NOMO-1 treated with DMSO at 0.1 percent for 48 hours (cell line): ENCODE measurements around the gene FMN2.

Source experiments
- DNase-seq: peaks from one replicate; lab custom pipeline; 2025; ENCODE audit not compliant: unreplicated experiment; lab: John Stamatoyannopoulos, UW

Gene FMN2

DNA sequence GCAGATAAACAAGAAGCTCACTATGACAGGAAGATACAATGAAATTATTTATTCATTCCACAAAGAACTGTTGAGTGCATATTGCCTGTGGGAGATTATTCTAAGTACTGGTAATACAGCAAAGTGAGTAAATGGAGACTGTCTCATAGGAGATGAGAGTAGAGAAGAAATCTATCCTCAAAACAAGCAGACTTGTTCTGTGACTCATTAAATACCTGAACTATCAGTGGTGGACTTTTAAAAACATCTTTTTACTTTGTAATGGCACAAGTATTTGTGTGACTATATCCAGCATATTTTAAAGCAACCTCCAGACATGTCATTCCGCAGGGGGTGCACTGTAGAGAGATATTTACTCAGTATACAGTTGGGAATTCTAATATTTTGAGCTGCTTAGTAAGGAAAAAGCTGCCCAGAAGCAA is 259.2 kb downstream of the FMN2 start:
- no peak for DNase-seq

DNA sequence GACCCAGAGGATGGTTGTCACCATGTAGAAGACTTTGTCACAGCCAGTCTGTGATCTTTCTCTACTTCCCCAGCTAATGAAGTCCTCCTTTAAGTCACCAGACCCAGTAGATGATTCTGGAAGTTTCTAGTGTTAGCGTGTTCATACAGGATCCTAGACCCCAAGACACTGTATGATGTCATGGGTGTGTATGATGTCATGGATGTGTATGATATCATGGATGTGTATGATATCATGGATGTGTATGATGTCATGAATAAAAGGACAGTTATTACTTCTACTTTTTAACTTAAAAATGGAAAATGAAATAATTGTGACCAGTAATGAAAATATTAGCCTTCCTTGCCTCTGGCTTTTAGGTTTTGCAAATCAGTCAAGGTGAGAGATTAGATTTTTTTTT is 260.0 kb downstream of the FMN2 start:
- no peak for DNase-seq

DNA sequence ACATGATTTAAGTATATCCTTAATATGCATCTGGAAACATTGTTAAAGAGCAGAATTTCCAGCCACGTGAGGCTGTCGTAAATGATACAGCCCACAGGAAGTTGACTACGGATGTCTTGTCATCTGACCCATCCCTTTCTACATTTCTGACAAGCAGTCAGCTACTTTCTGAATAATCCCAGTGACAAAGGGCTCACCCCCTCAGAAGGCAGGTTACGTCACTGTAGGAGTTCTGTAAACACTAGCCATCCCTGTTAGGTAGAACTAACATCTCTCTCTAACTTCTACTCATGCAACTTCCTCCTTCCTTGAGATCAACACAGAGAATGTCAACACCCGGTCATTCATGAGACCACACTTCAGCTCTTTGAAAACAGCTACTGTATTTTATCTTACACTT is 261.1 kb downstream of the FMN2 start:
- no peak for DNase-seq

DNA sequence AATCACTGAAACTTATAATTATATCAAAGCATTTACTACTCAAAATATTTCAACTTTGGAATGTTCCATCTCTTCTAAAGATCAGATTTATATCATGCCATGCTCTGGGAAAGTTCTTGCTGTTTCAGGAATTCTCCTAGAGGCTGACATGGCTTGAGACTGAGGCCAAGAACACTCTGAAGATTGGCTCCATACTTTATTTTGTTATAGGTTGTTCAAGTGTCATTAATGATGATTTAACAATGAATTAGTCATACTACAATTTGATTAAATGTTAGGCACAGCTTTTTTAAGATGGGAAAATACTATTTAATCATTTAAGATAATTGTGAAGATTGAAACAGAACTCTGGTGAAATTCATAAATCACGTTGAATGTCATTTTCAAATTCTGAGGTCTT is 264.9 kb downstream of the FMN2 start:
- DNase-seq = no peak

DNA sequence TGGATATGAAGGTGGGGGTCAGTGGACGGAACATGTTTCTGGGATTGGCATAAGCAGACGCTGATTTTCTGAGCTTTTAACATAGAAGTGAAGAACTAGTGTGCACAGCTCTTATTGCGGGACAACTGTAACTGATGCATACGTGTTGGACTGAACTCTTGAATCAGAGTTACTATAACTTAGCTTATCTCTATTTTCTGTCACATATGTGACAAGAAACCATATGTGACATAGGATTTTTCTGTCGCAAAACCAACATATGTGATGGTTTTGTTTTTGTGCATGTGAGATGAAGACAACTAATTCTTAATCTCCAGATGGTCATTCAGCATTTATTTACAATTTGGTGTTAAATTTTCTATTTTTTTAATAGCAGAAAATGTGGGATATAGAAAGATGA is 270.4 kb downstream of the FMN2 start:
- DNase-seq = no peak

DNA sequence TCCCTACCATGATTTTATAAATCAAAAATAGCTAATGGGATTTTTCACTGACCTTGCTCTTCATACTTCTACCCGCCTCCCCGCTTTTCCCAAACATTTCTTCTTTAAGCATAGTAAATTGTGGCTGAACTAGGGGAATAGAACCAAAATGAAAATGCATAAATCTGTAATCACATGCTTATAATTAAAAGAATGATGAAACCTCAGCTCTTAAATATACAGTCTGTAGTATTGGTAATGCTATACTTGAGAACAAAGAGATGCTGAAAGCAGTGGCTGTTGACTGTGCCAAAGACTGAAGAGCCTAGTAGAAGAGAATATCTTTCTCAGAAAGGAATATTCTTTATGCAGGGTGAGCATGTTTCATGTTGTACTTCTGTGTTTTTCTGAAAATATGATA is 271.1 kb downstream of the FMN2 start:
- no peak for DNase-seq

DNA sequence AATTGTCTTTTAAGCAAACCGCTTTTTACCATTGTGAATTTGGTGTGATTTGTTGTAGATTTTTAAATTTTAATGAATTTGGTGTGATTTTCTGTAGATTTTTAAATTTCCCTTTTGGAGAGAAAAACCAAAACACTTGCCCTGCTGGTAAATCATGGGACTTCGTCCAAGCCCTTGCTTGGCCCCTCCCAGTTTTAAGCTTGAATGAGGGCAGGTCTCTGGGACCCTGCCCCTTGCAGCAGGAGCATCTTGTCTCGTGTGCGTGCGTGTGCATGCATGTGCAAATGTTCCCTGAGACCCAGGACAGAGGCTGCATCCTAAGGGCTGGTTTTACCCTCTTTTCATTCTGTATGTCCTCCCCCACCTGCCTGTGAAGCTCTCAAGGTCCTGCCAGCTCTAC is 271.6 kb downstream of the FMN2 start:
- no peak for DNase-seq

DNA sequence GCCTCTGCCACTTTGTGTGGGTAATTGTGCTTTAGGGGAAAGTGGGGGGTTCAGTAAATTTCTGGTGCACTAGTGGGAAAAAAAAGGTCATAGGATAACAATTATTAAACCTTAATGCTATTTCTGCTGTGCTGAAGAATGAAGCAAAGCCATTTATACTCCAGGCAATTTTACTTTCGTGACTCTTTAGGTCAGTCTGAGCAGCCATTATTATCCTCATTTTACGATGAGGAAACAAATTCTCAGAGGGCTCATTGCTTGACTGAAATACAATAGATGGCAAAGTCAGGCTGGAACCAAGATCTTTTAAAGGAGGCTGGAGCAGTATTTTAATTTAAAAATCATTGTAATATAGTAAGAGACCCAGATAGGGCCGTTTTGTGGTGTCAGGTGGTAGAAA is 272.2 kb downstream of the FMN2 start:
- DNase-seq = no peak

DNA sequence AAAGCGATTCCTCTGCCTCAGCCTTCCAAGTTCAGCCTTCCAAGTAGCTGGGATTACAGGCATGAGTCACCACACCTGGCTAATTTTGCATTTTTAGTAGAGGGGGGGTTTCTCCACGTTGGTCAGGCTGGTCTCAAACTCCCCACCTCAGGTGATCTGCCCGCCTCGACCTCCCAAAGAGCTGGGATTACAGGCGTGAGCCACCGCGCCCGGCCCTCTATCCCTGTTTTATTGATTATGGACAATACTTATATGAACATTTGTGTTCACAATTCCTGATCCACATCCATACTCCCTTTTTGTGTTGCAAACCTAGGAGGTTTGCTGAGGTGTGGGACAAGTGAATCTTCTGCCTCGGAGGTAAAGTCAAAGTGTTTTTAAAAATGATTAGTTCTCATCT is 275.0 kb downstream of the FMN2 start:
- DNase-seq = no peak

DNA sequence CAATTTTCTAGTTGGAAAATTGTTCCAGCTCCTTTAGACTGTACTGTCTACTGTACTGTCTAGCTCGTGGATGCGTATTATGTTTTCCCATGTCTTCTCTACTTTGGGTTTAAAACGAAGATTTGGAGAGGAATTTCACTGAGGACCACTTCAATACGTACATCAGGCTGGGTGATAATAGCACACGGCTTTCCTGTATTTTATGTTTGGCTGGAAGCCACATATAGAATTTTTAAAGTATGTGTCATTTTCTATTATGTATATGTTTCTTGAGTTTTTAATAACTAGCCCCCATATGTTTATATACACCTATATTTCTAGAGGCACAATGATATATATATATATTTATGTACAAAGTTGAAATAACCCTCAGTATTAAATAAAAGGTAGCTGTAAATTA is 293.9 kb downstream of the FMN2 start:
- no peak for DNase-seq

DNA sequence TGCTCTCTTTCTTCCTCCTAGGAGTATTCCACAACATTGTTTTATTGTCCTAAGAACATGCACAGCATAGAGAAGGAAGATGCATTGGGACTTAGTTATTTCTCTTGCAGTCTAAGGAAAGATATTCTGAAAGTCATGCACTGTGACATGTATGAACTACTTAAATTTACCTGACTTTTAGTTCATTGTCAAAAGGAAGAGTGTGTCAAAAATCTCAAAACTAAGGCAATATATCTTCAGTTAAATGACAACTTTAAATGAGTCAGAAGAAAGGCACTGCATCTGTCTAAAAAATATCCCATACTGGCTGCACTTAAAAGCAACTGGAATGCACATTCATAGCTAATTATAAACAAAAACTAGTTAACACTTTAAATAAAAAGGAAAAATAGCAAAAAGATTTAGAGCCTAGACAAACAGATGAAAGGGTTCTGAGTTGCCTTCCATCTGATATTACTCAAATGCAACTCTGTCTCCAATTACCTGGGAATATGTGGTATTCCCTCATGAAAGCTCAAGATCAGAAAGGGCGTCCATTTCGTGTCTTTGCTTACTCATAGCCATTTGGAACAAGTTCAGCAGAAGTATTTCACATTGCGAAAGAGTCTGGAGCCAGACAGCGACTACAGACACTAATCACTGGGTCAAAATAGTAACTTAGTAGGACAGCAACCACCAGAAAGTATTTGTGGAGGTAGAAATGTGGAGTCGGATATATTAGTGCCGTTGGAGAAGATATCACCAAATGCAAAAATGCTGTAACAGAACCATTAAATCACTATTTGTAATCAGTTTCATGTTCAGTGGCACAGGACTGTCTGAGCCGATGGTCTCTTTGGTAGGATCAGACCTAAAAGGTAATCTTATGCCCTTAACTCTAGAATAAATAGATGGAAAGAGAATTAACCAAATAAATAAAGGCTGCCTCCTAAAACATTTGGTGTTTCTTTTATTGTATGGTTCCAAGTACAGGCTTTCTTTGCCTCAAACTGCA is 294.6 kb downstream of the FMN2 start:
- no peak for DNase-seq

DNA sequence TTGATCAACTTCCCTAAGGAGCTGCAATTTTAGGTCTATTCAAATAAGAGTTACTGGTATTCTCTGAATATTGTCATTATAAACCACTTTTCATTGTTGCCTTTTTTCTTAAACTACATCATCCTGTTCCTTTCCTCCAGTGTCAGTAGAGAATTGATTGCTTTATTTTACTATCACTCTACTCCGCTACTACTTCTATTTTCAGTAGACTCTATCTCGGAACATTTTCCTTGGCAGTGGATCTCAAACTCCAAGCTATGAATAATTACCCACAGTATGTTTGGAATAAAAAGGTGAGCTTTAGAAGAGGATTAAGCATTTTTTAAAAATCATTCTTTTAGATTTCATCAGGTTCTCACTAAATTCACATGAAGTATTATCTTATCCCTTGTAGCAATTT is 295.4 kb downstream of the FMN2 start:
- DNase-seq = no peak

DNA sequence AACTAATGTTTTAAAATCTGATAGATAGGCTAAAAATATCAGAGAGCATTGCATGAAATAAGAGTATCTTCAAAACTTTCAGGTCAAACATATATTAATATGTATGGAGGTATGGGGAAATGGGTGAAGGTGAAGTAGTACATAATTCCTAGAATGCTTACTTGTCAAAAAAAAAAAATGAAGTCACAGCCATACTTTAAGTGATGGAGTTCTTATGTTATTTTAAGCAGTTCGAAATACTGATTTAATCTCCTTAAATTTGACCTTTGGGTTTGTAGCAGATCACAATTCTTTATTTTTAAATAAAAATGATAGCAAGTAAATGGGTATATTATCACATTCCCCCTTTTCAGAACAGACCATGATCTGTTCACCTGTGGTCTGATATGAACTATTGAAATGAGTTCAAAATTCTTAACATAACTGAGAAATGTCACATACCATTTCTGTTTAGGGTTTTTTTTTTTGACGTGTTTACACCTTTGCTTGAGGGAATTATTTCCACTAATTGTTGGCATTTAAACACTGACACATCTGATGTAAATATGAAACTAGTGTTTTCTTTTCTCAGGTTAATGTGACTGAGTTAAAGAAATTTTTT is 300.1 kb downstream of the FMN2 start:
- DNase-seq = no peak

DNA sequence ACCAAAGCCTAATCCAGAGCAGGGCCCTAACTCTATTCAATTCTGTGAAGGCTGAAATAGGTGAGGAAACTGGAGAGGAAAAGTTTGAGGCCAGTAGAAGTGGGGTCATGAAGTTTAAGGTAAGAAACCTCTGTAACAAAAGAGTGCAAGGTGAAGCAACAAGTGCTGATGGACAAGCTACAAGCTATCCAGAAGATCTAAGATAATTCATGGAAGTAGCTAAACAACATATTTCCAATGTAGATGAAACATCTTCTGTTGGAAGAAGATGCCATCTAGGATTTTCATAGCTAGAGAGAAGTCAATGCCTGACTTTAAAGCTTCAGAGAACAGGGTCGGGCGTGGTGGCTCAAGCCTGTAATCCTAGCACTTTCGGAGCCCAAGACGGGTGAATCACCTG is 302.7 kb downstream of the FMN2 start:
- no peak for DNase-seq

DNA sequence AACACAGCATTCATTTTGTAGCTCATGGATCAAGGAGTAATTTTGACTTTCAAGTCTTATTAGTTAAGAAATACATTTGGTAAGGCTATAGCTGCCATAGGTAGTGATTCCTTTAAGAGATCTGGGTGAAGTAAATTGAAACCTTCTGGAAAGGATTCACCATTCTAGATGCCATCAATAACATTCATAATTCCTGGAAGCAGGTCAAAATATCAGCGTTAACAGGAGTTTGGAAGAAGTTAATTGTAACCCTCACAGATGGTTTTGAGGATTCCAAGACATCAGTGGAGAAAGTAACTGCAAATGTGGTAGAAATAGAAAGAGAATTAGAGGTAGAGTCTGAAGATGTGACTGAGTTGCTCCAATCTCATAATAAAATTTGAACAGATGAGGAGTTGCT is 303.7 kb downstream of the FMN2 start:
- no peak for DNase-seq

DNA sequence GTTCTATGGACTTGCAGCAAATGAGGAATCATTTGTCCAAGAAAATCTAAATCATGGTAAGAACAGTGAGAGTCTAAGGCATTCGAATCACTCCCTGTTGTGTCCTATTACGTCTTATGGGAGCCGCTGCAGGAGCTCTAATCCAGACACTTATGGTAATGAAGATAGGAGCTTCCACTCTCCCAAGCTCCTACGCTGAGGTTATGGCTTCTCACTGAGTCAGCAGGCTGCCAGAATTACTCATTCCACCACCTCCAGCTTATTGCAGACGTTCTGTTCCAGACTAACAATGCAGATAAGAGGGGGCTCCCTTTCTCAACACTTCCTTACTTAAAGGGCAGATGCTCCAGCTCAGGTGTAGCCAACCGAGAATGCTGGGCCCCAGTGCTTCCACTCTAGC is 307.7 kb downstream of the FMN2 start:
- DNase-seq = no peak

DNA sequence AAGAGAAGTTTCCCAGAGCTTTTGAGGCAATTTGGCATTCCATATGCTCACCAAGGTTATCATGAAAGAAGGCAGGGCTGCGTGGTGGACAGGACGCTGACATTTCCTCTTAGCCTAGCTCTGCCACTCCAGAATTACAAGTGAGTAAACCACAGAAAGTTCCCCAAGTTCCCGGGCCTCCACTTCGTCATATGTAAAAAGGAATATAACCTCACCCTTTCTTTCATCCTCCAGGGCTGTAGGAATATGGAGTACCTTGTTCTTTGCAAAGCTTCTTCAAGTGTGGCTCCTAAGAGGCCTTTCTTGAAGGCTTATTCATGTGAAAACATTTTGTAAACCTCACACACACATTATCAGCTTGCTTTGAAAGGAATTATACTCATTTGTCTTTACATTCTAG is 310.0 kb downstream of the FMN2 start:
- DNase-seq = no peak

DNA sequence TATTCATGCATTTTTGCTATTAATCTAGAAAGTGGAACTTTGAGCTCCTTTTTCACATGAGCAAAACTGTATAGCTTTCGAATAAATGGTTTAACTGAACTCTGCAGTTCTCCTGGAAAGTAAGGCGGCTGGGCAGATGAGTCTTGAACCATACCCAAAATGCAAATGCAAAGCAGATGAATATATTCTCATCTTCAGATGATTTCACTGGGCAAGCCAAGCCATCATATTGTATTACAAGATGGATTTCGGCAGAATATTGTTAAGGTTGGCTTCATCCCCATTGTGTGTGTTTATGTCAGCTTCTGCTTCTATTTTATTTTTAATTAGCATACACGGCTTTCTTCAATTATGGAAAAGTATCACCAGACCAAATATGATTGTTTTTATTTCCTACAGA is 310.6 kb downstream of the FMN2 start:
- DNase-seq = no peak

DNA sequence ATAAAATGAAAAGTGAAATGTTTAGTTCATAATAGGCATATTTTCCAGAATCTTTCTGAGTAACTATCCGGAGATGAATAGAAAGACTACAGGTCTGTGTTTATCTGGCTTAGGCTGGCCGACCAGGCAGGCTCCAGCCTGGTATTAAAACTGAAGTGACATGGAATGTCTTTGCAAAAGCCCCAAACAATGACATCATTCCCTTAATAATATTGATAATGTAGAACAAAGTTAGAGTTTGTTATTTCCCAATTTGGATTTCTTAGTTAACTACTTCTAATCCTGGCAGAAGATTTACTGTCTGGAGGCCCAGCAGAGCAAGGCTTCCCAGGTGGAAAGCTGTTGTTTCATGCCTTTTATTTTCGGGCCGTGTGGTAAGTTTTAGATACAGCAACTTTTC is 312.6 kb downstream of the FMN2 start:
- DNase-seq = no peak

DNA sequence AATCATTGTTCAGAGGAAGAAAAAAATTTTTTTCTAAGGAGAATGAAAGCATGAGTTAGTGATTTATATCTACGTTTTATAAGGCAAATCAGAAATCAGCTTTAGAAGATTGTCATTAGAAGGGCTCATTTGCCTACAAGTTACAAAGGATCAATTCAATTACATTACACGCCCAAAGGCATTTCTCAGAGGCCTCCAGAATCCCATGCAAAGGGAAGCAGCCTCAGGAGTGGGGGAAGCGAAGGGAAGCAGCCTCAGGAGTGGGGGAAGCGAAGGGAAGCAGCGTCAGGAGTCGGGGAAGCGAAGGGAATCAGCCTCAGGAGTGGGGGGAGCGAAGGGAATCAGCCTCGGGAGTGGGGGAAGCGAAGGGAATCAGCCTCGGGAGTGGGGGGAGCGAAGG is 314.1 kb downstream of the FMN2 start:
- DNase-seq = no peak

DNA sequence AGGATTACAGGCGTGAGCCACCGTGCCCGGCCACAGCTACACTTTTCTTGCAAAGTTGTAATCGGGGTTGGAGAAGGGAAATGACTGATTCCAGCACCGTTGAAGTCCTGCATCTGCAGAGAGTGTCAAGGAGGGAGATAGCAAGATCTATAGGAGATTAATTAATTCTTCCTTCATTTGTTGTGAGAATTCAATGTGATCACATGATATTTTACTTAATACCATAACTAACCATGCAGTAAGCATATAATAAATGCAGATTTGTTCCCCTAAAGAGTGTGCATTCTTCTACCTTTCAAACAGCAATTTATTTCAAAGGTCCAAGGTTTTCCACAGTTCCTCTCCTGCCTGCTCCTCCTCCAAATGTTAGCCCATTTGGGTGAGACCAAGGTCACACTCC is 315.7 kb downstream of the FMN2 start:
- DNase-seq = no peak

DNA sequence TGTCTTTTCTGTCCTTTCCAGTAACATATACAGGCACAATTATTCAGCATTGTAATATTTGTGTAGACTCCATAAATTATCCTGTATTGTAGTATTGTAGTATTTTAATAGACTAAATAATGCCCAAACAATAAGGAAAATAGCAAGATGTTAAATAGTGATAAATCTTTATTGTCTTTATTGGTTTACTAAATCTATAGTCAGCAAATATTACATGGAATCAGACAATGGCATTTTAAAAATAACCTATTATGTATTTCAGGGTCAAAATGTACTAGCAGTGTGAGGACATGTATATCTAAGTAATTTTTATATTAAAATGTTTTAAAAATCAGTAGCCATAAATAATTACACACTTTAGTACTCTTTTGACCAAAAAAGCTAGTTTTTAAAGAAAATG is 317.9 kb downstream of the FMN2 start:
- DNase-seq = no peak

DNA sequence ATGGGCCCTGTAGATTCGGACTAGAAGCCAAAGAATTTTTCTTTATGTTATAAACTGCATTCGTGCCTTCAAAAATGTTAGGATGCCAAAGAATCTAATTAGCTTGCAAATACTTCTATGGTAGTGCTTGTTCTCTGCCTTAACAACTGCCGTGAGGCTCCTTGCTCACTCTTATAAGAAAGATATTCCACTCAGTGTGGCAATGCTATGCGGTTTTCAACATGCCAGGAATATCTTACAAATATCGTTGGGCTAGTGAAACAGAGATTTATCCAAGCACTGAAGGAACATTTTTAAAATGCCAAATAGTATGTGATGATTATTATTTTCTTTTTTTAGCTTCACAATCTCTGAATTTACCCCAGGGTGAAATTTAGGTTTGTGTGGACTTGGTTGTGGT is 322.0 kb downstream of the FMN2 start:
- DNase-seq = no peak
